Loucy (cell line): ENCODE results near the gene ABCG4.

Experiments used
- CTCF ChIP-seq: fragments of 200-600 bp; sonication (generic); conservative IDR thresholded peaks from 2 replicates; pipeline ENCODE4 v1.5.1; 2014; ENCODE audit warnings: mild to moderate bottlenecking, antibody characterized with exemption, low read length
- EZH2phosphoT487 ChIP-seq: fragments of 200-600 bp; IDR thresholded peaks from 2 replicates; pipeline ENCODE4 v1.6.1; 2018; ENCODE audit warnings: antibody characterized with exemption, mild to moderate bottlenecking, moderate library complexity, borderline replicate concordance

GRCh38 chr11:119175493-119176077, 26.7 kb downstream of the ABCG4 start:
- no peak for TF ChIP-seq CTCF
- no peak for TF ChIP-seq EZH2phosphoT487
